C4-2B (cell line): Measurements from ENCODE around the gene CHCT1.

Source experiments
- CTCF ChIP-seq: fragments of 450-650 bp; conservative IDR thresholded peaks from 2 replicates; pipeline ENCODE4 v1.5.1; 2017; ENCODE audit warnings: mild to moderate bottlenecking
- ZFX ChIP-seq: fragments of 450-650 bp; IDR thresholded peaks from 2 replicates; pipeline ENCODE4 v1.6.1; 2017

DNA sequence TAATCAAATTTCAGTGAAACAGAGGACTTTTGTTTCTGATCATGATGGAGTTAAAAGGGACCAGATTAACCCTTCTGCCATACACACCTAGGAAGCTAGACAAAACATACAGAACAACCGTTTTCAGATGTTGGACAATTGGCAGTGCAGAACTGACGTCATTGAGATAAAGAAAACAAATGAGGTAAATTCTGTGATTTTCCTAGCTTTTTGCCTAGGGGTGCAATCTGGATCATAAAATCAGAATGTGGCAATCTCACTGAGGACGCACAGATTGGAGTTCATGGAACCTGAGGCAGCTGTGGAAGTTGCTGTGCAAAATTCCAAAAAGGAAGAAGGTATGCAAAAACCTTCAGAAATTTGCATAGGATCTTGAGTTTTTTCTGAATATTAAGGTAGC lies 15.4 kb upstream of the CHCT1 start:
- TF ChIP-seq CTCF (no peak), ZFX (no peak)
